GM12892 (cell line): ENCODE results near the gene TAF10.

Experiments used
- POLR2A ChIP-seq: IDR thresholded peaks from 2 replicates; pipeline ENCODE4 v1.6.1; 2011; ENCODE audit warnings: low read depth, low read length, control low read depth
- POLR2AphosphoS5 ChIP-seq: IDR thresholded peaks from 2 replicates; pipeline ENCODE4 v1.6.1; 2011; ENCODE audit warnings: low read depth, low read length, control low read depth
- TAF1 ChIP-seq: IDR thresholded peaks from 2 replicates; pipeline ENCODE4 v1.6.1; 2011; ENCODE audit warnings: low read depth, mild to moderate bottlenecking, control low read depth, low read length, borderline replicate concordance

DNA sequence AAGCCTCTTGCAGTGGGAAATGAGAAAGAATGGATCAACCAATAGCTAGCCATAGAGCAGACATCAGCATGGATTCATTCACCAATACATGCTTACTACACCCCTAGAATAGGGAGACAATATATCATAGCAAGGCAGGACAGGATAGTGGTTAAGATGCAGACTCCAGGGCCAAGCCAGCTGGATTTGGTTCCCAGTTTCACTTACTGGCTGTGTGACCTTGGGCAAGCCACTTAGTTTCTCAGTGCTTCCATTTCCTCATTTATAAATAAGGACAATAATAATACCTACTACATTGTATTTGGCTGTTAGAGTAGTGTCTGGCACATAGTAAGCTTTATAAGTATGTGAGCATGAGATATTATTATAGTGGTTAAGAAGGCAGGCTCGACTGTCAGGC is 36.5 kb upstream of the TAF10 start:
- TF ChIP-seq POLR2AphosphoS5: no peak
- TF ChIP-seq POLR2A: no peak
- no peak for TF ChIP-seq TAF1
